ENCODE measurements around the gene NAA10.

The NAA10 gene

DNA sequence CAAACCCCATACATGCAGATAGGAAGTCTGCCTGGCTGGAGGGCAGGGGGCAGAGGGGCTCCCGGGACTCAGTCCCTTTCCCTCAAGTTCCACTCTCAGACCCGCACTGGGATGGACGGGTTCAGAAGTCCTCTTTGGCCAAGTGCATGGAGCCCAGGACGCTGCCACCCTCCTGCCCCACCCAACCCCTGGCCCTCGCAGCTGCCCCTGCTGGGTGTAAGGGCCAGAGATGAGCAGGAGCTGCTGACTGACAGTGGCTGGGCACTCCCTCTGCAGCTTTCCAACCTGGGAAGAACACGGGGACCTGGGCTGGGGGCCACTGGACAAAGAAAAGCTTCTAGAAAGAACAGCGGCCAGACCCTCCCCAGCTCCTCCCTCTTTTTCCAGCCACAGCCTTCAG lies 52.3 kb downstream of the NAA10 start:
- DNase-seq, result no peak

DNA sequence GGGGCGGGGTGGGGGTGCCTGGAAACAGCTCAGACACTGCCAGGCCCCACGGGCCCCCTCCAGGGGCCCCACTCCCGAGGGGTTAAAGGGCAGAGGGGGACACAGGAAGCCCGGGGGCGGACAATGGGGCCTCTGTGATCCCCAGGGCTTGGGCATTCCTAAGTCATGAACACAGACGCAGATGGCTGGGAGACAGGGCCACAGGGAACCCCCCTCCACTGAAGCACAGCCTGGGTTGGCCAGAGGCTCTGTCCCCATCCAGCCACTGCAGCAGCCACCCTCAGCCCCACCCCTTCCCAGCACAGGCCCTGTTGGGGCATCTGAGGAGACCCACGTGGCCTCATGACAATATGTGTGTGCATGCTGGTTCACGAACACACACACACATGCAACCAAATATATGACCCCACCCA lies 52.7 kb downstream of the NAA10 start:
- no peak for DNase-seq

DNA sequence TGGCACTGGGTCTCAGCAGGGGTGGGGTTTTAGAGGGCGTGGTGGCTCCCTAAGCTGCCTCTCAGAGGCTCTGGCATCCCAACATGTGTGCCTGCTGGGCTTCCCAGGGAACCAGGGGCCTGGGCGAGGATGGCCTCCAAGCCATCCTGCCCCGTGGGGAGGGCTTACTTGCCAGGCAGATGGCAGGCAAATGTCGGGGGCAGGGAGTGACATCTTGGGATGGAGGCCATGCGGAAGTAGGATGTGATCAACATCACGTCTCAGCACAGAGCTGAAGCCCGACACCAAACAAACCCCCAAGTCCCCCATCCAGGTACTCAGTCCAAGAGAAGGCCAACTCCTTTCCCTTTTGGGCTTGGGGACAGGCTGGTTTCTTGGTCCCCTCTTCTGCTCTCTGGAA lies 53.6 kb downstream of the NAA10 start:
- no peak for DNase-seq

DNA sequence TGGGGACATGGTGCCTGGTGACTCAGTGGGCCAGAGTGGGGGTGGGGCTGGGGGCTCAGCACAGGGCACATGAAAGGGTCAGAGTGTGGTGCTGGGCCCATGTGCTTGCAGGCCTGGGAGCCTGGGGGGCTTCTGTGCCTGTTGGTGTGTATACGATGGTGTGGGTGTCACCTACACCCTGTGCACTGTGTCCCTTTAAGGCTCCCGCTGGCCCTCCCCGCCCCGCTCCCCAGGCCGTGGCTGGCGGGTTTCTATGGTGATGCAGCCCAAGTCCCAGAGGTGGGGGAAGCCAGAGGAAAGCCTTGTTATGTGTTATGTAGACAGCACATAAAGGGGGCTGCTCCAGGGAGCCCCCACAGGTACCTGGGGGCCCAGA lies 54.4 kb downstream of the NAA10 start:
- no peak for DNase-seq

DNA sequence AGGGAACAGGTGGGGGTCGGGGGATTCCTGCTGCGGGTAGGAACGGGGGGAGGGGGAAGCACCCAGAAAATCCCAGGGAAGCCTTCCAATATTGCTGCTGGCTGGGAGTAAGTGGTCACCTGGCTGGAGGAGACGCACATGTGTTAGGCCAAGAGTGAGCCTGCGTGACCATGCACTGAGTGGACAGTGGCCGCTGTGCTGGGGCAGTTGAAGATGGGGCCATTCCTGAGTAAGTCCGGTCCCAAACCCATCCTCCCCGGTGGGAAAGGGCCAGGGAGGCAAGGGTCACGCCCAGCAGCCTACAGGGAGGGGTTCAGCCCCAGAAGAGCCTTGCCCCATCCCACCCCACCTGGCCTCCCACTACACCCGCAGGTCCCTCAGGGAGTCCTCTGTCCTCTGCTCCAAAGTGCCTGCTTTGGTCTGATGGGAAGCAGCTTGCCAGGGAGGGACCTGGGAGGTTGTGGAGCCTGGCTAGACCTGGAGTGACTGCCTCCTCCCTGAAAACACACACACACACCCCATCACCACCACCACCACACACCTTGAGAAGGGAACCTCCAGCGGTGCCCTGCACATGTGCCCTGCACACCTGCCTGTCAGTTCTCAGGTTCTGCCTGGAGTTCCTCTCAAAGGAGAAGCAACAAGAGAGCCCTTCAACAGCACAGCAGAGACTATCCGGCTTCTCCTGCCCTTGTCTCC lies 54.9 kb downstream of the NAA10 start:
- no peak for DNase-seq
